GM21367 (cell line): Measurements from ENCODE around the gene KLHL36.
A peak's percentile ranks its signal among the peaks of the same experiment; 100 is the strongest.
"Not testable (repeated sequence)": the region's sequence is repeated elsewhere in the genome, so short reads cannot be mapped to it uniquely, and the experiment has no call there.

Source experiments
- ATAC-seq: cut with Tn5 transposase; IDR thresholded peaks from one replicate; pipeline ENCODE4 v1.9.1; 2021; ENCODE audit not compliant: unreplicated experiment

KLHL36 gene

GRCh38 chr16:84690088-84690819 lies 41.9 kb downstream of the KLHL36 start:
- ATAC-seq = no peak

DNA sequence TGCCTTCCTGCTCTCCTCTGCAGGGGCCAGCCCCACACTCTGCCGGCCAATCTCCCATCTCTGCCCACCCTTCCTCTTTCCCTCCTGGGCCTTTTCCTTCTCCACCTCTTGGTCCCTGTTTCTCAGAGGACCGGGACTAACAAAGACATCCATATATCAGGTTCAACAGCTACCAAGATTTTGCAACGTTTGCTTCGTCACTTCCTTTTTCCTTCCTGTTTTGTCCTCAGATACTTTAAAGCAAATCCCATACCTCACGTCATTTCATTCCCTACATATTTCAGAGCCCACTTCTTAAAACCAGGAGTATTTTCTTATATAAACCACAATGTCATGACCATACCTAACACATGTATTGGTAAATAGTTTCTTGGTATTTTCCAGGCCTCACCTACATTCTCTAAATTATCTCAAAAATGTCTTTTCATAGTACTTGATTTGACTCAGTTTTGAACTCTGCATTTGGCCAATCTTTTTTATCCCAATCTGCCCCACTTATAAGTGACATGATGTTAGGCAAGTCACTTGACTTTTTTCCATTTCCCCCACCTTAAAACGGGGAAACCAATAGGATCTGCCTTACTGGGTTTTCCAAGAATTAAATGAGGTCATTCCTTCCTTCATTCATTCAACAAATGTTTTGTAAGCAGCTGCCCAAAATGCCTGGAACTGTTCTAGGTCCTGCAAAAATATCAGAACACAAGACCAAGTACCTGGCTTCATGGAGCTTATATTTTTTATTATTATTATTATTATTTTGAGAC lies 44.3 kb downstream of the KLHL36 start:
- ATAC-seq = no peak

GRCh38 chr16:84693869-84694268 lies 45.6 kb downstream of the KLHL36 start:
- not testable (repeated sequence) for ATAC-seq

DNA sequence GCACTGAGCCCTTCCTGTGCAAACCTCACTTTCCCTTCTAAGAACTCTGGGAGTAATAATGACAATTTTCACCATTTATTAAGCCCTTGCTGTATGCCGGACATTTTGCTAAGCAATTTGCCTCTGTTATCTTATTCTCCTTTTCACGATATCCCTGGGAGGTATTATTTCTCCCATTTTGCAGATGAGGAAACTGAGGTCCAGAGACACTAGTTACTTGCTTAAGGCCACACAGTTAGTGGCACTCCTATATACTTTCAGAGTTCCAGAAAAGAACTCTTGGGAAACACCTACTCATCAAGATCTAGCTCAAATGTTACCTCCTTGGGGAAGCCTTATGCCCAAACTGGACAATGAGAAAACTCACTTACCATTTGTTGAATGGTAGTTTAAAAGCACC lies 46.7 kb downstream of the KLHL36 start:
- no peak for ATAC-seq

GRCh38 chr16:84699147-84699711 lies 50.9 kb downstream of the KLHL36 start:
- no peak for ATAC-seq

GRCh38 chr16:84699712-84700445 lies 51.6 kb downstream of the KLHL36 start, which contains the start of gene USP10:
Gene USP10, plus strand, starts transcription at chr16:84700000. Its CDS starts 91 bp downstream, at chr16:84700091.
- peak; percentile 65 for ATAC-seq

- peak; percentile 34 for ATAC-seq
Observed at GRCh38 chr16:84700446-84701300, 52.4 kb downstream of the KLHL36 start.

GRCh38 chr16:84703681-84704080 lies 55.4 kb downstream of the KLHL36 start:
- ATAC-seq = no peak

GRCh38 chr16:84704253-84704652 lies 55.9 kb downstream of the KLHL36 start:
- no peak for ATAC-seq

GRCh38 chr16:84706856-84707255 lies 58.5 kb downstream of the KLHL36 start:
- ATAC-seq = no peak

GRCh38 chr16:84709609-84710008 lies 61.3 kb downstream of the KLHL36 start:
- no peak for ATAC-seq

DNA sequence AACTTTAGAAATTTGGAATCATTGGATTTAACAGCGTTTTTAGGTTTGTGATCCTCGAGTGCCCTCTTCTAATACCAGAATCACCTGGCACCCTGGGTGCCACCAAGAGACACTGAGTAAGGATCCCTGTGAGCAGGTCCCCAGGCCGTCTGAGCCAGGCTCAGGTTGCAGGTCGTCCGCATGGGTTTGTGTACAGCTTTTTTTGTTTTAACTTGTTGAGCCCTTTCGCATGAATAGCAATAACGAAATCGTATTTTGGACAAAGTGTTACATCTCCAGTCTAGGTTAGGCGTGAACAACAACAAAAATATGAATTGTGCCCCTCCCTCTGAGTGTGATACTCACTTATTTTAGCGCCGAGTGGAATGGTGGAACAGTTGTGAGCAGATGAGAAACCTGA lies 62.4 kb downstream of the KLHL36 start:
- no peak for ATAC-seq
